NCI-H2196 treated with DMSO at 0.1 percent for 48 hours (cell line): ENCODE measurements around the gene HOXD1.

Experiments used
- DNase-seq: peaks from one replicate; lab custom pipeline; 2025; ENCODE audit not compliant: unreplicated experiment; lab: John Stamatoyannopoulos, UW

The HOXD1 gene

DNA sequence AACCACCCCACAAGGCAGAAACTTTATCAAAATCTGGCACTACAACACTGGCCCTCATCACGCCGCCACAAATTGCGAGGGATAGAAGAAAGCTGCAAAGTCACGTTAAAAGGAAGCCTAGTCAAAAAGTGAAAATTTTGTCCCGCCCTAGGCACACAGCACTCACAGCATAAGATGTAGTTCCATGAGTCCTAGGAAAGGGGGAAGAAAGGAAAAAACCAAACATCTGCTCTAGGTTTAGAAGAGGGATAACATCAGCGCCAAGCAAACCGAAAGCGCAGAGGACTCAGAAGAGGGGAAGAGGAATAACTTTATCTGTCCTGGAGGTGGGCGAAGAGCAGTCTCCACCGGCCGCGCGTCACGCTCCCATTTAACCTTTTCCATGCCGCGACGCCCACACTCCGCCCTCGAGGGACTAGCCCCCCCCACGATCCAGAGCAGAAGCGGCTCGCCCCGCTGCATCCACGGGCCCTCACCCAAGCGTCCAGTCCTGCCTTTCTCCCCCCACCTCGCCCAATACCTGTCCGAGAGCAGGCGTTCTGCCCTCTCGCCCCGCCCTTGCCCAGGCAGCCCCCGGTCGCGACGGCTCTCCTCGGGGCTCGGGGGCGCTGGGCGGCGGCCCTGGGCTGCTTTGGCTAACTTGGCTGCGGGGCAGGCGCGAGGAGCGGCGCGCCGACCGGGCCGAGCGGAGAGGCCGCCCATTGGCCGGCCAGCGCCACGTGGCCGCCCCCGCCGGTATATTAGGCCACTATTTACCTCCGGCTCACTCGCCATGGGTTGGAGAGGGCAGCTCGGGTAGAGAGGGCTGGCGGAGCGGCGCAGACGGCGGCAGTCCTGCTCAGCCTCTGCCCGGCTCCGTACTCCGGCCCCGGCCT lies at the start of gene HOXD1:
HOXD1 (plus strand) TSS at position 770 of the 875 bp plus-strand sequence. CDS start 134 bp downstream, outside the sequence.
- DNase-seq, result peak; percentile 58

- no peak for DNase-seq
Measured at GRCh38 chr2:176138923-176139660, 49.4 kb upstream of the HOXD1 start.

DNA sequence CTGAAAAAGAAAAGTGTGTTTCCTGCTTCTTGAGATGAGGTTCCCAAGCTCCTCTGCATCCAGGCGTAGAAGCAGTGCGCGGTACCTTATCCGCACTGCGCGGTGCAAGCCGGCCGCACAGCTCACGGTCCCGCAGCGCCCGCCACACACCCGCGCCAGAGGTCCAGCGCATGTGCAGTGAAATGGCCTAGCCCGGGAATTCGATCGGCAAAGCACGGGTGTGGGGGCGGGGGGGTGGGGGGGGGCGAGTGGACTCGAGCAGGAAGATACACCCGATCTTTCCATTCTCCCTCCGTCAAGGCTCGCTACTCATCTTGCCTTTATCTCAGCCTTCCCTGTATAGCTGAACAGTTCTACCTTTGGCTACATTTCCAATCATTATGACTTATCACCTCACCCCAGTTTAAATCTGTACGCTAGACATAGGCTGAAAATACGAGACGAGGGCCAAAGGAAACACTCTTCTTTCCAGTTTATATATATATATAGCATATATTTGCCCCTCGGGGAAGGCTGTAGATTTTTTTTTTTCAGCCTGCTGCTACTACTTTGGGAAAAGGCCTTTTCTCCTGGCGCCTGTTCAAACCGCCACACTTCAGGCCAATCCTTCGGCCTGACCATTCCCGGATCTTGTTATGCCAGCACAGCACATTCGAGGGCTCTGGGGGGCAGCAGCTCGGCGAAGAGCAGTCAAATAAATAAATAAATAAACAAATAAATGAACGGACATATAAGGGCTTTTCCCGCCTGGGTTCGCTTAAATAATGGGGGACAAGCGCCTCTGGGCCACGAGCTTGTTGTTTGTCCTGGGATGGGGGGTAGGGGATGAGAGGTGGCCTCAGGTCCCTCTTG lies 48.6 kb upstream of the HOXD1 start:
- DNase-seq, result no peak

DNA sequence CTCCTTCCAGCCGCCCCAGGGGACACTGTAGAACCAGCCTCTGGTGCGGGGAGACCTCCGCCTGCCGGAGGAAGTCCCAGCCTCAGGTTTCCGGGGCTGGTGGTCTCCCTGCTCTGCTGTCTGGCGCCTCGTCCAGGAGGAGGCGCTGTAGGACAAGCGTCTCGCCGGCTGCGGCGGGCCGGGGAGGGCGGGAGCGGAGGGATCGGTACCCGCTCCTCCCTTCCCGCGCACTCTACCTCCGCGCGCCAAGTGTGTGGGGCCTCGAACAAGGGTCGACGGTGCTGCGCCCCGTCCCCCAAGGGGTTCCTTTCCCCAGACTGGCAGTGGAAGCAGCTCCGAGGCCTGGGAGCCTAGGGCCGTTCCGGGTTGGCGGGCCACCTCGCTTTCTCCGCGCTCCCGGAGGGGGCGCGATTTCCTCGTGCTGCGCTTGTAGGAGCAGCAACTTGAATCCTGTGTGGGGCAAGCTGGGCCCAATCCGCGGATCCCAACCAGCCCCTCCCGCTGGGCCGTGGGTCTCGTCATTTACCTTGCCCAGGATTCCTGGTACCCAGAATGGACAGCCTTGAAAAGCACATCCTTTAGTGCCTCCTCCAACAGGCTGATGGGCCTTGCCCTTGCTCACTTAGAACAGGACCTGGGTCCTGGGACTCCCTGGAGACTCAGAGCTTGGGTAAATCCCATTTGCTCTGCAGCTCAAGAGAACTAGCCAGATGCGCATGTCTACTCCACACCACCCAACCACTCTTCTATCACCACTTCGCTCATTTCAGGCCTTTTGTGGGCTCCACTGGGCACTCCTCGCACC lies 47.8 kb upstream of the HOXD1 start:
- peak; percentile 26 for DNase-seq

DNA sequence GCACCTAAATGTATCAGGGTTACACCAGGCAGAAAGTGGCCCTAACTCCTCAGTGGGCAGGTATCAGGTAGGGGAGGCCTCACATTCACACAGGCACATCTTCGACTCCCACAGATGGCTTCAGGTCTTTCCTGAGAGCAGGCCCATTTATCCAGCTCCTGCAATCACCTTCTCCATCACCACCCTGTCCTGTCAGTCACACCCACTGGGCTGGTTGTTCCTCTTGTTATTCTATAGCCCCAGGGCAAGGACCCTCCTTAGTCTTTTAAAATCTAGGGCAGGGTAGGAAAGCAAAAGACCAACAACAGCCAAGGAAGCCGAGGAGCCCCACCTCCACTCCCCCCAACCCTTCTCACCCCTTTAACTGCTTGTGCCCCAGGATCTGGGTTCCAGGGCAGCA lies 46.2 kb upstream of the HOXD1 start:
- DNase-seq, result no peak

DNA sequence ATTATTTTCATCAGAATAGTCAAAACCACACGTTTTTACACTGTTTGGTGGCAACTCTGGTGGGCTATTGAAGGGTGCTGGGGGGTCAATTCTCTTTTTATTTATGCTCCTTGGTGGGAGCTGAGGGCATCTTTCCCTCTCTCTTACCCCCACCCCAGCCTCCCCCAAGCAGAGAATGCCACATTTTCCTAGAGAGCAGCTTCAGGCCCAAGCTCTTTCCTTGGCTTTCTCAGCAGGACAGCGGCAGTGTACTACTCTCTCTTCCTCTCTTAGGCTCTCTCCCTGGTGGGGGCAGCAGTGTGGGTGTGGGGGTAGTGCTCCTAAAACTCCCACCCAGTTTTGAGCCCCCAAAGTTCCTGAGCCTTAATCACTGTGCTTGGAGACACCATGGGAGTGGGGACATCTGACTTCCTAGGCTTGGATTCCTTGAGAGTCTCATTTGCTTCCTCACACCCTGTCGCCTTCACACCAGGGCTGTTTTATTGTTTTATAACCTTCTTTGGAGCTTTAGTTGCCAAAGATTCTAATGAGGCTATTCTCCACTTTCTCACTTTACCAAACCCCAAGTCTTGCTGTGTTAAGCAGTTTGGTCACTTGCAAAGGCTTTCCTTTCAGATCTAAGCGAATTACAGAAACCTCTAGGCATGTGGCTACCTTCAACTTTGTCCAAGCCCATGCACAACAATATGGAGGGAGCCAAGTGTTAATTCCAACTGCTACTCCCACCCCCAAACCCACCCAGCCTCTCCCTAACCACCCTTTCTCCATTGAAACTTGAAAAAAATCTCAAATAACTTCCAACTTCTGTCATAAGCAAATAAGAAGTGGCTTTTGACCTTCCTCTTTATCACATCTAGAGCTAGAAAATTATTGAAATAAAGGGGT lies 43.1 kb upstream of the HOXD1 start:
- no peak for DNase-seq

DNA sequence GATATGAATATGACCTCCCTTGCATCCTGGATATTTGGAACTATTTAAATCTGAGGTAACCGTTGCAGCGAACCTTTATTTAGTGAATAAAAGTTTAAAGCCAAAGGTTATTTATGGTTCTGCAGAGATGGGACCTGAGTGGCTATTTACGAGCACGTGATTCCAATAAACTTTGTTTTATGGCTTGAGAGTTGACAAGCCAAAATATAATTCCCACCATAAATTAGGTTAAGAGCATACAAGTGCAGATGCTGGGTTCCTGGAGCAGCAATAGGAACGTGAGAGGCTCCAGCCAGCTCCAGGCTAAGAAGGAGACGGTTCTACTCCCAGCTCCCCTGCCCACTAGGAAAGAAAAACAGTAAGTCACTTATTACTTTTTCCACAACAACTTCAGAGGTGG lies 42.4 kb upstream of the HOXD1 start:
- DNase-seq, result no peak

DNA sequence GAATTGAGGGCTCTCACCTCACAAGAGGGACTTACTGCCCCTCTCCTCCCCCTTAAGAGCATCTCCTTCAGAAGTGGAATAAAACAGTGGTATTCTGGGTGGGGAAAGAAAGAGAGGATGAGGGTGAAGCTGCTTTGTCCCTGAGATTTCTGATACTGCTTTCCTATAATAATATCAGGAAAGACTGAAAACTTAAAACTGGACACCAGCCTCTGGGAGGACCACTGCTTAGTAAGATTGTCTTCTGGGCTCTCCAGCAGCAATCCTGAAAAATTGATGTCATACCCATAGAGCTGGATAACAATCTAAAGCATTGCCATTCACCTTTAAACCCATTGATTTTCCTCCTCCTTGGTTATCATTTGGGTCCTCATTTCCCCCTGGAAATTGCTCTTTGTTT lies 41.8 kb upstream of the HOXD1 start:
- no peak for DNase-seq

- DNase-seq, result no peak
Measured at GRCh38 chr2:176147210-176147799, 41.2 kb upstream of the HOXD1 start.

DNA sequence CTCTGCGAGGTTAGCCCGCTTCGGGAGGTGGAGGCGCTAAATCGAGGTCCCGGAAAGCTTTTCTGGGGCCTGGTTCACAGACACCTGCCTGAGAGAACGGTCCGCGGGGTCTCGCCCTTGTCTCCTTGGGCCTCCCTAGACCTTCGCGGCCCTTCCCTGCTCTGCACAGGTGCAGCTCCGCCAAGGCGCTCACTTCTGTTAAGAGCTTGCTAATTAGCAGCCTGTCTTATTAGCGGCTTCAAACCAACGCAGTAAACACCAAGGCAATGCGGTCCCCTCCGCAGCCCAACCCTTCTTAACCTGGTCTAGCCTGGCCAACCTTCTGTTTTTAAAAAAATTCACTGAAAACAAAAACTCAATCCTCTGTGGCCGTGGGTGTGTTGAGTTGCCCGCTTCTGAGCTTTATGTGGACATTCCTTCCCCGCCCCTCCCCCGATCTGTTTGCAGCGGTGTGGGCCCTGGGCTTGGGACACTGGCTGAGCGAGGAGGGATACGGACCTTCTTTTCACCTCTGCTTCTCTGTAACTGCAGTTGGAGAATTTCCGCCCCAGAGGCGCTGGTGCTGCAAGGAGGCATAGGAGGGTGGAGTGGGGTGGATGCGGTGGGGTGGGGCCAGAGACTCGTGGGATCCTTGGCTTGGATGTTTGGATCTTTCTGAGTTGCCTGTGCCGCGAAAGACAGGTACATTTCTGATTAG lies 40.5 kb upstream of the HOXD1 start:
- no peak for DNase-seq

GRCh38 chr2:176148751-176149421 lies 39.6 kb upstream of the HOXD1 start:
- DNase-seq, result no peak

DNA sequence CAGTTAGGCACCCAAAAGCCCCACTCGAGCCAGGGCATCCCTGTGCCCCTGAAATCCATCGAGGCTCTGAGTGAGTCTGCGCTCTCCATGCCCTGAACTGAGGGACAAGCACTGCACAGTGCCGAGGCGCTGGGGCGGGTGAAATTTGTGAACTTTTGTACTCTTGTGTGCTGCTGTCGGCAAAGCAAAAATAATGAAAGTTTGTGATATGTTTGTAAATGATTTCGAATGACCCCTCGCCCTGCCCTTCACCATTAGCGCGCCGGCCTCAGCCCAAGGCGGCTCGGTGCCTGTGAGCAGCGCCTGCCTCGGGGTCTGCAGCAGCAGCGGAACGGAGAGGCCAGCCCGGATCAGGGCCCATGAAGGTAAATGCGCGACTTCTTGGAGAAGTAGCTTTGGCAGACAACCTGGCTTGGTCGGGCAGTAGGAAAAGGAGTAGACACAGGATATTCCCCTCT lies 39.0 kb upstream of the HOXD1 start:
- no peak for DNase-seq

DNA sequence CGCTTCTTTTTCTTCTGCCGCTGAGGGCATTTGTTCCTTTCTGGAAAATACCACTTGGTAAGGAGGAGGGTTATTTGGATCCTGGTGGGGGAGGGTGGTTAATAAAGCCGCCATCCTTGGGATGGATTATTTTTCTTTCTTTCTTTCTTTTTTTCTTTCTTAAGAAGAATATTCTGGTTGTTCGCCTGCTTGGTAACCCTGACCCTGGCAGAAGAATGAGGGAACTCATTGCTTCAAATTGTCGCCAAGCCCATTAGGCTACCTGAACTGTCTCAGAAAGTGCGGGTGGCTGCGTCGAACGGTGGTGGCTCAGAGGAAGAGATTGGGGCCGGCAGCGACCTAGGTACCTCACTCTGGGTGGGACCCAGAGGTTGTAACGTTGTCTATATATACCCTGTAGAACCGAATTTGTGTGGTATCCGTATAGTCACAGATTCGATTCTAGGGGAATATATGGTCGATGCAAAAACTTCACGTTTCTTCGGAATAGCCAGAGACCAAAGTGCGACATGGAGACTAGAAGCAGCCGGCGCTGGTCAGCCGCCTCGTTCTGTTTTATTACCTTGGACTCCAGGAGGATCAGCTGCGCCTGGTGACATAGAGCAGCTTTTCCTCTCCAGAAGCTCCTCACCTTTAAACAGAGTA lies 38.4 kb upstream of the HOXD1 start:
- no peak for DNase-seq

DNA sequence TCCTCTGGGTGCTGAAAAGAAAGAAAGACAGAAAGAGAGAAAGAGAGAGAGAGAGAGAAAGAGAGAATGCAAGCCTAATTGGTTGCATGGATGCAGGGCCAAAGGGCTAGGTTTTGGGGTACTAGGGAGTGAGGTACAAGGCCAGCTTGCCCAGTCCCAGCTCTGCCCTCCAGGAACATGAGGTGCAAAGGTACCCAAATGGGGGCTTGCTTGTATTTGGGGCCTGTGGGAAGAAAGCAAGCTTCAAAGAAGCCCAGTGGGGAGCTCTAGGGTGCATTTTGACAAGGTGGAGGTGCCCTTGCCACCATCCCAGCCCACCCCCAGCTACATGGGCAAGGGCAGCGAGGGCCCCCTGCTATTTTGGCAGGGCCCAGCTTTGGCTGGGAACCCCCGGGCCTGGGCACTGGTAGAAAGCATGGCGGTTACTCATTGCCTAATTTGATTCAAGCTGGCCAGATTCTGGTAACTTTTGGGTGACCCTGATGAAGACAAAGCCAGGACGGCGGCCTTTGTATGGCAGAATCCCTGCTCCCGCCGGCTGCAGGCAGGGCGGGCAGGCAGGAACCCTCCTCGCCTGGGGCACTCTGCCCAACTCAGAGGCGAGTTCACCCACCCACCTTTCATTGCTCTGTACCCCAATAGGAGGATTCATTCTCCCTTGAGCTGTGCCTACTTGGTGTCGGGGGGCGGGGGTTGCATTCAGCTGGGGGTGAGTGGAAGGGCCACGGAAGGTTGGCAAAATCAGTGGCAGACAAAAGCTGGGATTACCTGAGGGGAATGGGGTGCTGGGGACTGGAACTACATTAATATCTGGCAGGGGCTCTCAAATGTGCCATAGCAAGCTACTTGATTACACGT lies 37.7 kb upstream of the HOXD1 start:
- DNase-seq, result no peak

GRCh38 chr2:176151442-176152287 lies 36.8 kb upstream of the HOXD1 start, which contains the start of gene HOXD4:
Gene HOXD4 (plus strand): TSS chr2:176151550. CDS start chr2:176151634, 84 bp downstream.
- no peak for DNase-seq
